Brain pericyte (primary cell): ENCODE measurements around the gene LPP.

Source experiments
- DNase-seq: peaks from one replicate; pipeline ENCODE4 v3.0.0-alpha.2; 2012; ENCODE audit warnings: low read depth, low spot score

The LPP gene

DNA sequence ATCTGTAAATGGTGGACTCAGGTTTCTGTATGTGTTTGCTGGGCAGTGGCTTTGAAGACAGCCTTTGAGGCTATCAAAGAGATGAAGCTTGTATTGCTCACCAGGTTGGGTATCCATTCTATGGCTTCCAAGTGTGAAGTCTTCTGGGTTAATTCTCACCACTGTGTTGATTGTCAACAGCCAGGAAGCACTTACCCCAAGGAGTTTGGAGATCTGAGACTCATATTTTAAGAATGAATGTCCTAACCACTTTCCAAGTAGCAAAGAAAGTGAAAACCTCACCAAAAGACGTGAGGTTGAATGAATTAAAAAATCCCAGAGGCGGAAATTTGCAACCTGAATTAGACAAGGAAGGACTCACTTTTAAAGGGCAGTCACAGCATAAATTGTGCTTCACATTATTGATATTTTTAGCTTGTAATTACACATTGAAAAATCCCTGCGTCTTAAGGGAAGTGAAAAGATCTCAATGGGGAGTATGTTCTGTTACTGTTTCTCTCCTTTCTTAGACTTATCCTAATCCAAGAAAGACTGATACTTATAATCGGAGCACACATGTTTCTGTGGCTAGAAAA is 713.8 kb downstream of the LPP start:
- no peak for DNase-seq

DNA sequence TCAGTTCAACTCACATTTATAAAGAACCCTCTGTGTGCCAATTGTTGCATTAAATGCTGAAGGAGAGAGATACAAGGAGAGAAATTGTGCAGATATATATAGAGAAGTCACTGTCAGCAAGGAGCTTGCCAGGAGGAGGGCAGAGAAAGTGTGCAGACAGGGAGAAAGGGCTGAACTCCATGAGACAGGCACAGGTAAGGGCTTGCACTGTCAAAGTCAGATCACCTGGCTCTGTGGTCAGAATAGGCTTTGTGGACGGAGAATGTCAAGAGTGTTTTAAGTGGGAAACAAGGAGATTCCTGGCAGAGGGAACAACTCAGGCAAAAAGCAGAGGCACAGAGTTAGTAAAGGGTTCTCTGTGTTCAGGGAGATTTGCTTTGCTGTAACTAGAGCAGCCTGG is 714.8 kb downstream of the LPP start:
- DNase-seq, result no peak

DNA sequence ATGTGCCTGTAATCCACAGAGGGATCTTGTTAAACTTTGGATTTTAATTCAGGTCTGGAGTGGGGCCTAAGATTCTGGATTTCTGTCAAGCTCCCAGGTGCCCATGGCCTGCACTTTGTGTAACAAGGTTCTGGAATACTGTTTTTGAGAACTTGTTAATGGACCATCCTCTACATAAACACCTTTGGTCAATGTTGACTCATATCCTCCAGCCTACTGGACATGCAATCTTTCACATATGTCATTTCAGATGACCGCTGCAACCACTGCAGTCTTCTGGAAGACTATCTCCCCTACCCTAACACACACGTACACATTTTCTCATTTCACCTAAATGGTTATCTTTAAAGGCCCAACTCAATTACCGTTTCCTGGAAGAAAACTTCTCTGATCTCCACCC is 715.7 kb downstream of the LPP start:
- no peak for DNase-seq

DNA sequence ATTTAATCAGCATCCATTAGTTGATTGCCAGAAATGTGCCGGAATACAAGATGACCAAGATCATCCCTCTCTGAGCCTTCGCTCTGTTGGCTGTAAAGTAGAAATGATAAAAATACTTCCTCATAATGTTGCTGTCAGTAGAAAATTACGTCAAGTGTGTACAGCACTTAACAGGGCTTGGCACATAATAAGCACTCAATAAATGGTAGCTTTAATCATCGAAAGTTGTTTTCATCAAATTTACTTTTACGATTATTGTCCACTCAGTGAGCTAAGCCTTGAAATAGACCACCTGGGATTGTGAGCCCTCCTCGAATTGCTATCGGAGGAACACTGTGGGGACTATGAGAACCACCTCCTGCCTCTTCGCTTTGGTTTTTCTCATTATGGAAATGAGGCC is 716.5 kb downstream of the LPP start:
- no peak for DNase-seq

DNA sequence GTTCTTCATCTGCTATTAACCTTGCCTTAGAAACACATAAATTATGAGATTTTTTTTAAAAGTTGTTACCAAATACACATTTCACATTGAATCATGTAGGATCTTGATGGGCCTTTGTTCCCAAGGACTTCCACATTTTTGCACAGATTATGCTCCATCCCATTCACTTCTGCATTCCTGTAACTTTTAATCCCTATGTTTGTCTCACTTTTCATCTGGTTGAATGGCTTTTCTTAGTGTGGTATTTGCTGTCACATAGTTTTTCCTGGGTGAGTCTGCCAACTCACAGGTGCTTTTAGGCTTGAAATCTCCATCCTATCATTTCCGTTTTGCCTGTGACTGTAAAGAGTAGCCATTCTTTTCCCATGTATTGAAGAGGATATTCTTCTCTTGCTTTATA is 720.6 kb downstream of the LPP start:
- DNase-seq, result no peak

DNA sequence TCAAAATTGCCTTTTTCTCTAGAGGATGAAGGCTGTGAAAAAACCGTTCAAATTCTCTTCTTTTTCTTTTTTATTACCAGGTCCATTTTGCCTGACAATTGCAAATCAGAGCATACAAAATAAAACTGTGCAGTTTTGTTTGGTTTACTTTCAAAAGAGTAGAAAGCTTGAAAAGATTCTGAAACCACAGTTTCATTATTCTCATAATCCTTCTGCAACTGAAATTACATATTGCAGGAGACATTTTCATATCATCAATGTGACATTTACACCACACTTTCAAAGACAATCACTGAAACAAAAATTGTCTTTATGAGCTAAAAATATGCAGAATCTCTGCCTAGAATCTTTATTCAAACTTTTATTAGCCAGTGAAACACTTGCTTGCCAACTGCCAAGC is 721.5 kb downstream of the LPP start:
- DNase-seq, result no peak

DNA sequence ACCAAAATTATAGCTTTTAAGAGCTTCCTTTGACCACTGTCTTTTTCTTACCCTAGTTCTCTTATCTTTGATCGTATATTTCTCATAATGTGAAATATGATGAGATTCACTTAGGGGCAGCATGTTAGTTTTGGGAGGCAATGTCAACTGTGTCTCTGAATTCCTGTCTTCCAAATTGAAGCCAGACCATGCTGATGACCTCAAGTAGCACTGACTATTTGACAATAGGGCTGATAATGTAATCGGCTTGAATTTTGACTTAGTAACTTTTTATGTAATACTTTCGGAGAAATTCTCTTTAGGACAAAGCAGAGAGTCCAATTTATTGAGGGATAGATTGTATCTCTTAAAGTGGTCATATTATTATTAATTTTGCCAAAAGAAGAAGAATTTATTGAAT is 722.4 kb downstream of the LPP start:
- no peak for DNase-seq

DNA sequence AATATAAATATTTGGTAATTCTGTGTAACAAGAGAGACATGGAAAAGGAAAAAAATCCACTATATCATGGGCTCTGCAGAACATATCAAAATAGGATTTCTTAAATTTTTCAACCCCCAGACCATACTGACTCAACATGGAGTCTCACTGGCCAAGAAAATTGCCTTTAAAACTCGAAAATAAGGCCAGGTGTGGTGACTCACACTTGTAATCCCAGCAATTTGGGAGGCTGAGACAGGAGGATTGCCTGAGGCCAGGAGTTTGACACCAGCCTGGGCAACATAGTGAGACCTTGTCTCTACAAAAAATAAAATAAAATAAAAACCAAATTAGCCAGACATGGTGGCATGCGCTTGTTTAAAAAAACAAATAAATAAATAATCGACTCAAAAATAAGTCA is 723.4 kb downstream of the LPP start:
- no peak for DNase-seq

DNA sequence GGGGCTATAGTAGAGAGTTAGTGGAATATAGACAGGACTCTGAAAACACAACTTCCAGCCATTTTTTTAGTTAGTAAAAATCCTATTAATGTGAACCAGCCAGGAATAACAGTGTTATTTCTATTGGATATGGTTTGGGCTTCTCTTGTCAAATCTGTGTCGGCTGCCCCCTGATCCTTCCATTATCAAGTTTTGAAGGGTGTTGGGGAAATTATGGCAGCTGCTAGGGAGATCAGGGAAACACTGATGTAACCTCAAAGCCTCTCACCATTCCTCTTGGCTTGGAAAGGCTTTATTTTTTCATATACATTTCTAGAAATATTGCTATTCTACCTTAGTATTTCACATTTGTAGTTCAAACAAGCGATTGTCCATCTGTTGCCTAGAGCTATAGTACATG is 724.1 kb downstream of the LPP start:
- DNase-seq, result no peak

DNA sequence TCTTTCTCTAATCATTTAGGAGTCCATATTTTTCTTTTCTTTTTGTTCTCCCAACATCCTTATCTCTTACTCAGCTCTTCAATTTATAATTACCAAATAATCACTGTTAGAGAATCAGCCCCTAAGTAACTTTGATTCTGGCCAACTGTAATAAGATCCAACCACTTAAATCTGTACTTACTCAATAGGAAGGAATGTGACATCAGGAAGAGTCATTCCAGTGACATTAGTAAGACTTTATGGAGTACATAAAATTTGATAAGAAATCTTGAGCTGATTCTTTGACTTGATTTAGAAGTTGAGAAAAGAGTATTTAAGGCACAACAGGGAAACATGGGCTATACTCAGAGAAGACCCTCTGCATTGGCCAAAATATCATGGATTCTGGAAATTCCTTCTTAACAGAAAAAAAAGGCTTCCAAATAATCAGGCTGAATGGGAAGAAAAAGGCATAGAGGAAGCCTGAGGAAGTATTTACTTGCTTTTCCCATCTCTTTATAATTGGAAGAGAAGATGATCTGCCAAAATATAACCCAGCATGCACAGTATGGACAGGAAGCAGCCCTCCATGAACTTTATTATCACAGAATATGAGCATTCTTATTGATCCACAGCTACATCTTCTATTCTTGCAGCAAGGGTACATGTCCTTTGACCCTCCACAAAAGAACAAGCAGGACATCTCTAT is 728.1 kb downstream of the LPP start:
- no peak for DNase-seq

DNA sequence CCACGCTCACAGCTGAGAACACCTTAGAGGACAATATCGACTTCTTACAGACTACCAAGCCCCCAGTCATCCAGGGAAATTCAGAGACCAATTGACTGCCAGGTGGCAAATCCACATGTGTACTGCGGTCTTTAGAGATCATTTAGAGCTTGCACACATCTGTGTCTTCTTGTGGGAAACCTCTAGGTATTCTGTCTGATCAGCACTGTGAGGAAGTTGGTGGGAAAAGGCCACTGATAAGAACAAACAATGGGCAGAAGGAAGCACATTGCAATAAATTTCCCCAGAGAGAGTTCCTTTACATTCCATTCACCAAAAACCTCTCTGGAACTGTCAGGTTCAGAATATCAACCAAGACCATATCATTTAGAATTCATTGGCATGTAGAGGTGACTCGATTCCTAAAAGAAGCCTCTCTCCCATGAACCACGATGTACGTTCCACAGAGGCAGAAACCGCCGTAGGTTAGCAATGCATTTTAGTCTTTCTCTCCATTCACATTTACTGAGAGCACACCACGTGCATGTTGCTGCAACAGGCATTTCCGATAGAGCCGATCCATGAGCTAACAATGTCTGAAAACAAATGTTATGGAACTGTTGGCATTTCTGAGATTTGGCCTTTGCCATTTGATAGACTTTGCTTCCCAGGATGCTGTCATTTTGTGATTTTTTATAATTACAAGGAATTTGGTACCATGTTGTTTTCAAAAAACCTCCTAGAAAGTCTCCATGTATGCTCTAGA is 730.5 kb downstream of the LPP start:
- DNase-seq, result no peak

DNA sequence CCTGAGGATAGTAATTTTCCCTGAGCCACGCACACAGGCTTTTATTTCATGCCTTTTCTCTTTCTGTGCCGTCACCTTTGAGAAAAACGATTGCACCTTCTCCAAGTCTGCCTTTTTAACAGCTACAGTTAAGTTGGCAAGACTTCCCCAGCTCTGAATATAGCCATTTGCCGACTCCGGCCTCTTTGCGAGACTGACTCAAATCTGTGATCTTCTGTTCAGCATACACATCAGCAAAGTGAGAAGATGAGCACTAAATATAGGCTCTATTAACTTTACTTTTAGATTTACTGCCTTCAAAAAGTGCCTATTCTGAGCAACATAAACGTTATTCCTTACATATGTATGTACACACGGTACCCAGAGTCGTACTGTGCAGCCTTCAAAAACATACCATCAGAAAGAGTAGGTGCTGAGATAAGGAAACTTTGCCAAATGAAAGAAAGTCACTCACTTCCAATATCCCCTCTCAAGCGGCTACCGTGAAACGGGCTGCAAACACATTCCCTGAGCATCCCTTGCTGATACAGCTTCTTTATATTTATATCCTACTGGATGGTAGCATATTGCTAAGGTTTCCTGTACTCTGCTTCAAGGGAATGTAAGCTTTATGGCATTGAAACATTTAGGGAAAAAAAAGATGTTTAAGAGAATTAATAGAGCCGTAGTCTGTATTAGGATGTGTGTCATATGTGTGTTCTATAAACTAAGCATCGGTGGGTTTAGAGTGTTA is 734.5 kb downstream of the LPP start:
- DNase-seq, result no peak

DNA sequence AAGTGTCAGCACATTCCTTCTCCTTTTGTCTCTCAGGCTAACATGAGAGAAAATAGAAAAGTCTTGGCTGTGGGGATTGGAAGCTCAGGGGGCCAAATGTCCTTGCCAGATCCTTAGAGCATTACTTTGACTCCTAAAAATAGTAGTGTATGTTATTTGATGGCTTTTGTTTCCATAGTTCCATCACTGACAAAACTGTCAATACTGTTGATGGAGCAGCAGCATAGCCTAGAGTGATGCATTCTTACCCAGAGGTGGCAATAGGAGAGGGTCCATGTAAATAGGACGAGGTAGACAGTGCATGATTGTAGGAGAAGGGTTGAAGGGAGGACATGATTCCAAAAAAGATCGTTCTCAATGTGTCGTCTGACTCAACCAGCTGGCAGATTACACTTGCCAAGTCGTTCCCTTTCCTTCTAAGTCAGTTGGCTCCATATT is 735.1 kb downstream of the LPP start:
- no peak for DNase-seq

DNA sequence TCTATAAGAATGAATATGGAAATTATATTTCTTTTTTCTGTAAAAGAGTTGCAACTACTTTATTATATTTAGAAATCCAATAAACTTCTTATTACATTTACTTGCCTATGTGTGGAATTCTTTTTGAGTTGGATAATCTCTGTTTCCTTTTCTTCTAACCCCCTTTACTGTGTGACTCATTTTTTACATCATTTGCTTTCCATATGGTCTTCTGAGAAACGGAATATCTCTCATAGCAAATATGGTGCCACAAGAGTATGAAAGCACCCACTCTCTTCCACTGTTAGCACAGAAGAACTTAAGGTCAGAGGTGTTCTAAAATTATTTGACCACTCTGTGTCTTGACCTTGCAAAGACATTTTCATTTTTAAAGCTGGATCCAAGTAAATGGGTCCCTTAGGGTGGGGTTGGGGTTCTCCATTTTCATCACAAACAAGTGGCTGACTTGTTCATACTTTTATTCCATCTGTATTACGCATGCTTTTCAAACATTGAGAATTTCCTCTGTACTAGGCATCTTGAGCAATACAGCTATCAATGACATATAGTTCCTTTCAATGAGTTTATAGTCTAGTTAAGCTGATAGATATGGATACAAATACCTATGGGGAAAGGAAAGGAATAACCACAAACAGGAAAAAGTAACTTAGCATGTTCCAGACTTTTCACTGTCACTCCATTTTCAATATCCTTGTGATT is 736.8 kb downstream of the LPP start:
- no peak for DNase-seq

DNA sequence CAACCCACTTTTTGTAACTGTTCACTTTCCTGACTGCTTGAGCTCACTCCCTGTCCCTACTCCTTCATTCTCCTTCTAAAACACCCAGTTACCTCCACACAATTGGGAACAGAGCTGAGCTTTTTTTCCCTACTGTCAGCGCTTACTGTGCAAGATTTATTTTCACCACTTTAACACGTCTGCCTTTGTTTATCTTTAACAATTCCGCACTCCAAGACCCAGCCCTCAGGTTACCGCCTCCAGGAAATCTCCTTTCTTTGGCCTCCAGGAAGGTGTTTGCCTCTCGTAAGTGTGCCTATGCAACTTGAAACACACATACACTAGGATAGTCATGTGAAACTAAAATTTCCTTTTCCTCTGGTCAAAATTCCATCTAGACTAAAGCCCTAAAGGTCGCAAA is 745.9 kb downstream of the LPP start:
- no peak for DNase-seq

DNA sequence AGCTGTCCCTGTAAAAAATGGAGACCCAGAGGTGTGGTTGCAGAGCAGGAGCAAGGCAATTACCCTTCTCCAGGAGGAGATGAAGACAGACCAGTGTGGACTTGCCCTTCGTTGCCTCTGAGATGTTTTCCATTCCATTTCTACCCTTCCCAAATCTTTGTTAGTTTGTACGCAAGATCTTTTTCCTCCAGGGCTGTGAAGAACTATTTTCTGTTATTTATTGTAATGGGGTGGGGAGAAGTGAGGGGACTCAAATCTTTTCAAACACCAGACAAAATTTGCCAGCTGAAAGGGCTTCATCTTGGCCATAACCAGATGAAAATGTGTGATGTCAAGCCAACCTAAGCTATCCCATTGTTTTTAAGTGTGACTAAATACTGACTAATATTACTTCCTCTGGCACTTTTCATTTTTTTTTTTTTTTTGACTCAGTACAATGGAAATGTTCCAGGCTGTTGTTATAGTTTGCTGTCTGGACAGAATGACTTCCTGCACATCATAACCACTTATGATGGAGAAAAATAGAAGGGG is 746.5 kb downstream of the LPP start:
- DNase-seq, result no peak

DNA sequence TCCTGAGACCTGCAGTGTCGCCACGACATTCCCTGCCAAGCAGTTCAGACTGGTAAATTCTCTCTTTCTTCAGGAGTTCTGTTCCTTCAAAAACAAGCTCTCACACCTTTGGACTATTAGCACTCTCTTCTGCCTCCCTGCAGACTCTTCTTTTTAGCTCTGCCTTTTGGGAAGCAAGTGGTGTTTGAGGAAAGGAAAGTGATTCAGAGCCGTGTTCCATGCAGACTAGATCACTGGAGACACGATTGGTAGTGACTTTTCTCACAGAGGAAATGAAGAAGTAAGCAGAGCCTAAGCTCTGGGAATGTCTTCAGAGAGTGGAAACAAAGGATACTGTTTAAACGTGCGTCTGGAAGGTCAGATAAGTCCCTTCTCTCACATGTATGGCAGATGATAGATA is 747.2 kb downstream of the LPP start:
- no peak for DNase-seq

DNA sequence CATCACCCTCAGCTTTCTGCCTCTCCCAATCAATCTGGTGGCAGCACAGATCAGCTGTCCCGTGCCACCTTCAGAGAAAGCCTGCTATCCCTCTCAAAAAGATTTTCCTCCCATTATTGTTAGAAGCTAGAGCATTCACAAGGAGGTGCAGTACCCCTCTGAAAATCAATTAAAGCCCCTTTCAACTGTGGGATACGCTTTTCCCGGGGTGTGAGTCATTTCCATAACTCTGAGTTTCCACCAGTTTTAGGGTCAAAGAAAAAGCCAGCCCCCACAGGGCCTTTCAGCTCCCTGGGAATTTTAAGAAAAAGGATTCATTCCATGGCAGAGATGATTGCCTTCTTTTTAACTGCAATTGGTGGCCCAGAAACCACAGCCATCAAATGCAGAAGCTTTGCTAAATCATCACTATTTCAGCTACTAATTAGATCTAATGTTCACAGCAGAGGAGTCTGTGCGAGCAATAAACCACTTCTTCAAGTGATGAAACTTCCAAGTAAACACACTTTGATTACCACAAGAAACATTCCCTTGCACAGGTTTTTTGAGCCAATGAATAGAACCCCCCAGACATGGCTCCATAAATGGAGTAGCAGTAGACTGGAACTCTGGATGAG is 747.8 kb downstream of the LPP start:
- no peak for DNase-seq

DNA sequence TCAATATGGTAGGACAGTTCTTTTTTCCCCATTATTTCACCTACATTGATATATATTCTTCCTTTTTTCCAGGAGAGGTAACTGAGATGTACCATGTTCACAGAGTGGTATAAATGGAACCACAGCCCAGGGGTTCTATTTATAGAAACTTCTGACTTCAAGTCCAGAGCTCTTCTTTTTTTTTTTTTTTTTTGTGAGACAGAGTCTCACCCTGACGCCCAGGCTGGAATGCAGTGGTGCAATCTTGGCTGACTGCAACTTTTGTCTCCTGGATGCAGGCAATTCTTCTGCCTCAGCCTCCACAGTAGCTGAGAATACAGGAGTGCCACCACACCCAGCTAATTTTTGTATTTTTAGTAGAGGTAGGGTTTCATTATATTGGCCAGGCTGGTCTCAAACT is 750.7 kb downstream of the LPP start:
- DNase-seq, result no peak

DNA sequence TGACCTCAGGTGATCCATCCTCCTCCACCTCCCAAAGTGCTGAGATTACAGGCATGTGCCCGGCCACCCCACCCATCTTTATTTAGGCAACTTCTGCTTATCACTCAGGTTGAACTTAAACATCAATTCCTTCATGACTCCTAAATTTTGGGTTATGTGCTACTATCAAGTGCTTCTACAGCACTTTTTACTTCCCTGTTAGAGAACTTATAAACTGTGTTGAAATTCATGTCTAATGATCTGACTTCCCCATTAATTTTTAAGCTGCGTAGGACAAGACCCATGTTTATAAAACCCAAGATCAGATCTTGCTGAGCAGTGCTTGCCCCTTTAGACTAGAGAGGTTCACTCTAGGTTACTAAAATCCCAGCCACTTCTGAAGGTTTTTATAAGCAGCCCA is 751.6 kb downstream of the LPP start:
- DNase-seq, result no peak

DNA sequence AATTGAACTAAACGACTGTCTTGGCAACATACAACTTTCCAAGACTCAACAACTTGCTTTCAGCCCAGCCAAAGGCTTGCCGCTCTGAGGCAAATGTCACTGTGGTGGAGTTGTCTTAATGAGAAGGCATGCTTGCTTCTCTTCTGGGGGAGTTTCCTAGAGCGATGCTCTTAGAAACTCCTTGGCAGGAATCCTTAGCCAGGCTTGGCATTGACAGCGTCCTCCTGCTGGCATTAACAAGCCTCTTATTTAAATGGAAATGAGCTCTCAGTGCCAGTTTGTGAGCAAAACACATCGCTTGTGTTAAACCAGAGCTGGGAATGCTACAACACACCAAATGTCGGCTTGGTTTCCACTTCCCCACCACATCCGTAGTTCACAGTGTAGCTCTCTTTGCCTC is 752.3 kb downstream of the LPP start:
- no peak for DNase-seq
